KOPT-K1 (cell line): ENCODE data around the gene SLX9.

ENCODE experiments used
- H3K27ac ChIP-seq: fragments of 200-600 bp; sonication (generic); 2 replicates; pipeline ENCODE4 v1.5.1; 2016; ENCODE audit warnings: antibody characterized with exemption, mild to moderate bottlenecking, low read depth, low read length; ENCODE audit not compliant: poor library complexity, severe bottlenecking
- H3K36me3 ChIP-seq: fragments of 200-600 bp; sonication (generic); 2 replicates; pipeline ENCODE4 v1.5.1; 2017; ENCODE audit warnings: antibody characterized with exemption, mild to moderate bottlenecking, low read length, moderate library complexity; ENCODE audit not compliant: insufficient read depth
- H3K9me3 ChIP-seq: fragments of 200-600 bp; sonication (generic); 2 replicates; pipeline ENCODE4 v1.5.1; 2017; ENCODE audit warnings: antibody characterized with exemption, low read length, mild to moderate bottlenecking; ENCODE audit not compliant: insufficient read depth, poor library complexity, severe bottlenecking

SLX9 gene

DNA sequence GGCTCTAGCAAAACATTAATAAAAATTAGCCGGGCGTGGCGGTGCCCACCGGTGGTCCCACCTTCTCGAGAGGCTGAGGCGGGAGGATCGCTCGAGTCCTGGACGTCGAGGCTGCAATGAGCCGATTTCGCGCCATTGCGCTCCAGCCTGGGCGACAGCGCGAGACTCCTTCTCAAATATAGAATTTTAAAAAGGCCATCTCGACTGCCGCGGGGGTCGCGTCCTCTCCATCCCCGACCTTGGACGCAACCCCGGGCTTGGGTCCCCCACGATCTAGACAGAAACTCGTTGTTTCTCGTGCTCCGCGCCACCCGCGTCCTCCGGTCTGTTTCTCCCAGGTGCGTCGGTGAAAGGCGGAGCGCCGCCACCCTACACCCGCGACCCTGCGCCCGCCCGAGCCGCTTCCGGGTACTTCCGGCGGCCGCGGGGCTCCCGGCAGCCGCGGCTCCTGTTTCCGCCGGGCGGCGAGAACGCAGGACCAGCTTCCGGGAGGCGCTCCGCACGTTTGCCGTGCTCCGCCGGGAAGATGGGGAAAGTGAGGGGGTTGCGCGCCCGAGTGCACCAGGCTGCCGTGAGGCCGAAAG lies at the start of gene SLX9:
SLX9 (plus strand) TSS at position 498 of the 584 bp plus-strand sequence; CDS start at position 527, 29 bp downstream.
- peaks cover 41% of the 10 kb centered on the region; the same call in 1 of the 2 replicates for H3K36me3 ChIP-seq
- peak within 1 kb of the TSS; percentile 85 for H3K27ac ChIP-seq
- no peaks in the 10 kb centered on the region for H3K9me3 ChIP-seq

GRCh38 chr21:44890338-44890931 lies 49.4 kb upstream of the SLX9 start:
- H3K36me3 ChIP-seq = peaks cover 68% of the 10 kb centered on the region
- no peaks in the 10 kb centered on the region for H3K9me3 ChIP-seq
- no peak overlapping the region for H3K27ac ChIP-seq

DNA sequence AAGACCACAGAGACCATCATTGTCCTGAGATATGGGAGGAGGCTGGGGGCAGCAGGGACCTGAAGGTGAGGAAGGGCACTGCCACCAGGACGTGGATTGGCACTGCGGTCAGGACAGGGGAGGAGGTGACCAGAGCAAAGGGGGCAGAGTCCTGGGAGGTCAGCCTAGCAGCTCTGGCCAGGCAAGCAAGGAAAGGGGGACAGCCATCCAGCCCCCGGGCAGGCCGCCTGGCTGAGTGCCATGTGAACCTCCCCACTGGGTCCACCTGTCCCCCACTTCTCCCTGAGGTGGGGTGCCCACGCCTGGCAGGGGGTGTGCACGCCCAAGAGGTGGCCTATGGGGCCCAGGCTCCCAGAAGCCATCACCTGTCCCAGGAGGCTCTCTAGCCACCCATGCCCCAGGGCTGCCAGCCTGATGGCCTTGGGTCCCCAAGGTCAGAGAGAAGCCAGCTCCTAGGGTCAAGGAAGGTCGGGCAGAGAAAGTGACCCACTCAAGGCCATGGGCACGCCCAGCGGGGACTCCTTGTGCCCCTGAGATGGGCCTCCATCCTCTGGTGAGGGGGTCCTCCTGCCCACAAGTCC lies 48.8 kb upstream of the SLX9 start:
- H3K36me3 ChIP-seq = peaks cover 66% of the 10 kb centered on the region
- H3K27ac ChIP-seq = no peak overlapping the region
- H3K9me3 ChIP-seq = no peaks in the 10 kb centered on the region

DNA sequence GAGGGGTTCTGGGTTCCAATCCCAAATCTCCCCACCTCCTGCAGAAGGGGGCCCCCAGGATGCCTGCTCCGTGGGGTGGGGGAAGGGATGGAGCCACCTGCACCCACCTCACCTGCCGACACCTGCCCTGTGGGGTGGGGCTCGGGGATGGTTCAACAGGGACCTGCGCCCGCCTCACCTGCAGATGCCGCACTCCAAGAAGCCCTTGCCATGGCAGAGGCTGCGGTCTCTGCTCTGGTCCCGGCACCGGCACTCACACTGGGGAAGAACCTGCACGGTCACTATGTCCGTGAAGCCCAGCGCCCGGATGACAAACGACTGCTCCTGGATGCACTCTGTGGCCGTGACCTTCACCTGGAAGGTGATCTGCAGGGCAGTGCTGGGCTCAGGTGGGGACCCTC lies 48.2 kb upstream of the SLX9 start:
- Histone ChIP-seq H3K27ac (no peak overlapping the region), H3K36me3 (peaks cover 63% of the 10 kb centered on the region), H3K9me3 (no peaks in the 10 kb centered on the region)

GRCh38 chr21:44892095-44892494 lies 47.7 kb upstream of the SLX9 start:
- Histone ChIP-seq H3K36me3 (peaks cover 63% of the 10 kb centered on the region), H3K27ac (no peak overlapping the region), H3K9me3 (no peaks in the 10 kb centered on the region)

- Histone ChIP-seq H3K27ac (no peak overlapping the region), H3K36me3 (peaks cover 63% of the 10 kb centered on the region), H3K9me3 (no peaks in the 10 kb centered on the region)
Observed at GRCh38 chr21:44892536-44893277, 47.1 kb upstream of the SLX9 start.

- Histone ChIP-seq H3K27ac (no peak overlapping the region), H3K9me3 (no peaks in the 10 kb centered on the region), H3K36me3 (peaks cover 63% of the 10 kb centered on the region)
Observed at GRCh38 chr21:44893278-44893556, 46.6 kb upstream of the SLX9 start.

- Histone ChIP-seq H3K9me3 (no peaks in the 10 kb centered on the region), H3K27ac (no peak overlapping the region), H3K36me3 (peaks cover 65% of the 10 kb centered on the region)
Observed at GRCh38 chr21:44893948-44894656, 45.7 kb upstream of the SLX9 start.

- peaks cover 65% of the 10 kb centered on the region for H3K36me3 ChIP-seq
- H3K9me3 ChIP-seq = no peaks in the 10 kb centered on the region
- no peak overlapping the region for H3K27ac ChIP-seq
Observed at GRCh38 chr21:44894687-44895302, 45.0 kb upstream of the SLX9 start.

DNA sequence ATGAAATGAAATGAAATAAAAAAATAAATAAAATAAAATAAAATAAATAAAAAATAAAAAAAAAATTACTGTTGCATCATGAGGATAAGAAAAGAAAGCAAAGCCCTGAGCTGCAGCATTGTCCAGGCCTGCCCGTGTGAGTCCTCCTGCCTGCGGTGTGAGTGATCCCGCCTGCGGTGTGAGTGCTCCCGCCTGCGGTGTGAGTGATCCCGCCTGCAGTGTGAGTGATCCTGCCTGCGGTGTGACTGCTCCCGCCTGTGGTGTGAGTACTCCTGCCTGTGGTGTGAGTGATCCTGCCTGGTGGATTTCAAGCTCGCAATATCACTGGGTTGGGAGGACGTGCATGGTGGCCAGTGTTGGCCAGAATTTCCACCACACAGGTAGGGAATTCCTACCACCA lies 44.0 kb upstream of the SLX9 start:
- H3K27ac ChIP-seq = no peak overlapping the region
- H3K36me3 ChIP-seq = peaks cover 68% of the 10 kb centered on the region
- H3K9me3 ChIP-seq = no peaks in the 10 kb centered on the region

DNA sequence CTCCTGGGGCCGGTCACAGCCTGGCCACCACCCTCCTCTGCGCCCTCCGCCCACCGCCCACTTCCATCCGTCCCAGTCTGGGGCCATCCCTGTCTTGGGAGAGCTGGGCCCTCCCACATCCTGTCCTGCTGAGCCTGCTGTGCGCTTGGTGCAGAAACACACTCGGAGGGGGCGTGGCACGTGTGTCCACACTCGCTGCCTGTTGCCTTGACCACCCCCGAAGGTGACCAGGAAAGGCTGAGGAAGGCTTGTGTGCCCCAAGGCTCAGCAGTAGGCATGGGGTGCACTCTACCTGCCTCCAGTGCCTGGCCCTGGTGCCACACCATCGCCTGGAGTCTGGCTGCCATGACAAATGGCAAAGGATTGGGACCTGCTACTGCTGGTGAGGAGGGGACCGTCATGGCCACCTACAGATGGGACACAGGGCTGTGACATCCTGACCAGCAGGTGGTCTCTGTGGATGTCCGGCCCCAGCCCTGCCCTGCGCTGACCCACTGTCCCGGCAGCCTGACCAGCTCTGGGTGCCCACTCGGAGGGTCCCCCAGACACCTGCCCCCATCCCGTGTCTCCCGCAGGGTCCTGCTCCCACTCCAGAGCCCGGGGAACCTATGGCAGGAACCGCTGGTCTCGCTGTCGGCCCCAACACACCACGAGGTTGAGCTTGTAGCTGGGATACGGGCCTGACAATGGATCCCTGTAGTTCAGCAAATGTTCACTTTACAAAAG lies 43.1 kb upstream of the SLX9 start:
- Histone ChIP-seq H3K9me3 (no peaks in the 10 kb centered on the region), H3K27ac (no peak overlapping the region), H3K36me3 (peaks cover 69% of the 10 kb centered on the region)

DNA sequence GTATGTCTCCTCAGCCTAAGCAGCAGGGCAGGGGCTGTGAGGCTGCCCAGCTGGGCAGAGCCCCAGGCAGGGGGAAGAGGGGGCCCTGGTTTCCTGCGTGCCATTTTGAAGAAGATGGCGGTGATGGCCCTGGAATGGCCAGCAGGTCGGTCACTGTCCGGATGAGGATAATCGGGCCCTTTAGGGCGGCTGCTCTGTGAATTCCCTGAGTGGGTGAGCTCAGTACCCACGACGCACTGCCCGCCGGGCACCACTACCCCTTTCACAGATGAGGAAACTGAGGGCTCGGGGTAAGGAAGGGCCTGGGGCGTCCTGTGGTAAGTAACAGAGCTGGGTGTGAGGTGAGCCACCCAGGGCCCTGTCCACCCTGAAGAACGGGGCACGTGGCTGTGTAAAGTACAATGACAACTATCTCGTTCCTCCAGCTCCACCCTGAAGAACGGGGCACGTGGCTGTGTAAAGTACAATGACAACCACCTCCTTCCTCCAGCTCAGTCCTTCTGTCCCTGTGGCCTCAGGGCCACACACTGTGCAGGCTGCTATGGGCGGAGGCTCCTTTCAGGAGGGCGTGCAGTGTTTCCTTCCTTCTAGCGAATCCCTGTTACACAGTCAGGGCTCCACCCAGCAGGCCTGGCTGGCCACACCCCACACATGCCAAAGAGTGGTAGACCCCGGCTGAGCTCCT lies 42.4 kb upstream of the SLX9 start:
- Histone ChIP-seq H3K27ac (no peak overlapping the region), H3K9me3 (peaks cover 3% of the 10 kb centered on the region), H3K36me3 (peaks cover 73% of the 10 kb centered on the region)

GRCh38 chr21:44898011-44898488 lies 41.8 kb upstream of the SLX9 start:
- Histone ChIP-seq H3K9me3 (peaks cover 6% of the 10 kb centered on the region), H3K36me3 (peaks cover 78% of the 10 kb centered on the region), H3K27ac (no peak overlapping the region)
